SU-DHL-6 (cell line): ENCODE data around the gene CBX5.
"Not testable (repeated sequence)": the region's sequence is repeated elsewhere in the genome, so short reads cannot be mapped to it uniquely, and the experiment has no call there.

Experiments used
- H2AFZ ChIP-seq: fragments of 200-600 bp; sonication (generic); 2 replicates; pipeline ENCODE4 v1.6.1; 2014; ENCODE audit warnings: low read depth, mild to moderate bottlenecking, moderate library complexity, mixed read lengths, antibody characterized with exemption, low read length; ENCODE audit not compliant: severe bottlenecking
- H3F3A ChIP-seq: fragments of 200-600 bp; shearing (Covaris generic); 2 replicates; pipeline ENCODE4 v1.6.0; 2016; ENCODE audit warnings: antibody characterized with exemption, mild to moderate bottlenecking; ENCODE audit not compliant: insufficient read depth
- H3K27ac ChIP-seq: fragments of 200-600 bp; sonication (generic); 2 replicates; pipeline ENCODE4 v1.5.1; 2016; ENCODE audit warnings: low read depth, mild to moderate bottlenecking, low read length, moderate library complexity, mixed read lengths
- H3K27me3 ChIP-seq: fragments of 200-600 bp; sonication (generic), shearing (Covaris generic); 2 replicates; pipeline ENCODE4 v1.6.0; 2014; ENCODE audit warnings: mild to moderate bottlenecking, low read length
- H3K36me3 ChIP-seq: fragments of 200-600 bp; sonication (generic); 2 replicates; pipeline ENCODE4 v1.6.1; 2014; ENCODE audit warnings: mild to moderate bottlenecking, low read length, mixed read lengths
- H3K4me2 ChIP-seq: fragments of 300-600, 200-600 bp; shearing (Covaris generic), sonication (generic); 2 replicates; pipeline ENCODE4 v1.6.0; 2014; ENCODE audit warnings: low read length, low read depth, mild to moderate bottlenecking; ENCODE audit not compliant: poor library complexity, severe bottlenecking
- H3K4me3 ChIP-seq: fragments of 200-600 bp; sonication (generic); 2 replicates; pipeline ENCODE4 v1.5.1; 2014; ENCODE audit warnings: antibody characterized with exemption, low read length, mild to moderate bottlenecking, mixed read lengths; ENCODE audit not compliant: insufficient read depth, poor library complexity, severe bottlenecking
- H3K79me2 ChIP-seq: fragments of 200-600 bp; sonication (generic); 2 replicates; pipeline ENCODE4 v1.6.1; 2014; ENCODE audit warnings: mild to moderate bottlenecking, low read length, moderate library complexity; ENCODE audit not compliant: insufficient read depth
- H3K9ac ChIP-seq: fragments of 200-600 bp; sonication (generic); 2 replicates; pipeline ENCODE4 v1.7.0; 2014; ENCODE audit warnings: mild to moderate bottlenecking, low read length
- H3K9me2 ChIP-seq: fragments of 200-600 bp; sonication (generic); replicated peaks from 2 replicates; pipeline ENCODE4 v1.6.1; 2014; ENCODE audit warnings: low read length; ENCODE audit not compliant: insufficient read depth
- H3K9me3 ChIP-seq: fragments of 200-600 bp; sonication (generic); 2 replicates; pipeline ENCODE4 v1.6.1; 2014; ENCODE audit warnings: low read length, mixed read lengths; ENCODE audit not compliant: insufficient read depth
- H4K20me1 ChIP-seq: fragments of 200-600 bp; sonication (generic); 2 replicates; pipeline ENCODE4 v1.6.1; 2014; ENCODE audit warnings: low read depth, mild to moderate bottlenecking, antibody characterized with exemption, low read length, moderate library complexity, mixed read lengths
- CTCF ChIP-seq: fragments of 200-600 bp; sonication (generic); IDR thresholded peaks from one replicate; pipeline ENCODE4 v1.5.1; 2017; ENCODE audit warnings: antibody characterized with exemption, mild to moderate bottlenecking, low read length, moderate library complexity; ENCODE audit not compliant: insufficient read depth, poor library complexity, severe bottlenecking
- EZH2phosphoT487 ChIP-seq: fragments of 200-600 bp; sonication (generic), shearing (Covaris generic); conservative IDR thresholded peaks from 2 replicates; pipeline ENCODE4 v1.6.1; 2018; ENCODE audit warnings: mild to moderate bottlenecking, antibody characterized with exemption, low read length, moderate library complexity, mixed read lengths

The CBX5 gene

GRCh38 chr12:54230555-54230954 is 49.4 kb downstream of the CBX5 start:
- Histone ChIP-seq H3K36me3 (no peaks in the 10 kb centered on the region), H3K27ac (no peak overlapping the region), H2AFZ (no peak overlapping the region), H3K79me2 (no peaks in the 10 kb centered on the region), H3K9ac (no peak overlapping the region), H3K4me3 (no peak overlapping the region), H4K20me1 (no peaks in the 10 kb centered on the region), H3K9me2 (no peaks in the 10 kb centered on the region), H3K9me3 (no peaks in the 10 kb centered on the region), H3K4me2 (no peak overlapping the region), H3K27me3 (no peaks in the 10 kb centered on the region), H3F3A (no peaks in the 10 kb centered on the region)
- TF ChIP-seq CTCF (no peak), EZH2phosphoT487 (no peak)

DNA sequence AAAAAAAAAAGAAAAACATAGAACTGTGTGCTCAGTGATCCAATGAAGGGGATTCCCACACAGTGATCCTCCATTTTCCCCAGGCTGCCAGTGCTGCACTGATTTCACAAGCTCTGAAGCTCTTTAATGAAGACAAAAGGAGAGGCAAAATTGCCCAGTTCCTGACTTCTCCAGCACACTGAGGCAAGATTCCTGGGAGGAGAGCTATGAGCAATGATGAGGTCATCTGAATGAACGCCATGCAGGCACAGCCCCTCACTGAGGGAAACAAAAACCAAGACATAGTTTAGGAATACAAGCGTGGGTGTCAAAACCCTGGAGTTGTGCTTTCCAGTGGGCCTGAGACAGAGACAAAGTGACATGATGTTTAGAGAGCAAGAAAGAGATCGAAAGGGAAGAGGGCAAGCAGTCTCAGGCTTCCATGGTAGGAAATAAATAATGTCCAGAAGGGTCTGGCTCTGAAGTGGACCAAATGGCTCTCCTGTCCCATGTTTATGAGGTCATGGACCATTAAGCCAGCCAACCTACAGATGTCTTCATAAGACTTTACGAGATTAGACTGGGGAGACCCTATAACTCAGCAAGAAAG is 50.2 kb downstream of the CBX5 start:
- Histone ChIP-seq H3K4me2 (no peak overlapping the region), H3K9me2 (no peaks in the 10 kb centered on the region), H4K20me1 (no peaks in the 10 kb centered on the region), H3F3A (no peaks in the 10 kb centered on the region), H3K9me3 (no peaks in the 10 kb centered on the region), H3K27me3 (no peaks in the 10 kb centered on the region), H3K4me3 (no peak overlapping the region), H3K9ac (no peak overlapping the region), H3K27ac (no peak overlapping the region), H3K79me2 (no peaks in the 10 kb centered on the region), H3K36me3 (no peaks in the 10 kb centered on the region), H2AFZ (no peak overlapping the region)
- no peak for TF ChIP-seq CTCF
- no peak for TF ChIP-seq EZH2phosphoT487

- H3K9me3 ChIP-seq, result no peaks in the 10 kb centered on the region
- no peaks in the 10 kb centered on the region for H3K9me2 ChIP-seq
- no peak overlapping the region for H3K27ac ChIP-seq
- H4K20me1 ChIP-seq, result no peaks in the 10 kb centered on the region
- no peaks in the 10 kb centered on the region for H3F3A ChIP-seq
- no peak overlapping the region for H3K9ac ChIP-seq
- no peaks in the 10 kb centered on the region for H3K36me3 ChIP-seq
- H3K4me2 ChIP-seq, result no peak overlapping the region
- no peak overlapping the region for H2AFZ ChIP-seq
- H3K4me3 ChIP-seq, result no peak overlapping the region
- H3K27me3 ChIP-seq, result no peaks in the 10 kb centered on the region
- H3K79me2 ChIP-seq, result no peaks in the 10 kb centered on the region
- no peak for TF ChIP-seq EZH2phosphoT487
- TF ChIP-seq CTCF, result no peak
Observed at GRCh38 chr12:54228471-54228870, 51.5 kb downstream of the CBX5 start.

DNA sequence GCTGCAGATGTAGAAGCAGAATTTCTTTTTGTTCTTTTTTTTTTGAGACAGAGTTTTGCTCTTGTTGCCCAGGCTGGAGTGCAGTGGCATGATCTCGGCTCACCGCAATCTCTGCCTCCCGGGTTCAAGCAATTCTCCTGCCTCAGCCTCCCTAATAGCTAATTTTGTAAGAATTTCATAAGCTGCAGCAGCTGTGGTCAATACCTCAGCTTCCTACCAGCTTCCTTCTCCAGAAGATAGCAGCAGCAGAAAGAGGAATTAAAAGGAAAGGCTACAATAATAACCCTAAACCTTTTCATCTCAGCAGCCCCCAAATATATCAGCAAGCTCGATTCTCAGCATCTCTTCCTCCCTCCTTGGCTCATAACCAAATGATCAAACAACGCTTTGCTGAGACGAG is 52.0 kb downstream of the CBX5 start:
- H3K79me2 ChIP-seq, H4K20me1 ChIP-seq, H3K36me3 ChIP-seq, H3K4me2 ChIP-seq, H3K9ac ChIP-seq, H2AFZ ChIP-seq, H3K4me3 ChIP-seq, H3F3A ChIP-seq, H3K9me3 ChIP-seq, H3K27ac ChIP-seq, H3K9me2 ChIP-seq, H3K27me3 ChIP-seq: not testable (repeated sequence)
